NCI-H82 treated with DMSO at 0.1 percent for 48 hours (cell line): ENCODE data around the gene BICDL1.
A peak's percentile ranks its signal among the peaks of the same experiment; 100 is the strongest.
"Not testable (repeated sequence)": the region's sequence is repeated elsewhere in the genome, so short reads cannot be mapped to it uniquely, and the experiment has no call there.

Source experiments
- DNase-seq: peaks from one replicate; lab custom pipeline; 2025; ENCODE audit not compliant: unreplicated experiment; lab: John Stamatoyannopoulos, UW

BICDL1 gene, protein sequence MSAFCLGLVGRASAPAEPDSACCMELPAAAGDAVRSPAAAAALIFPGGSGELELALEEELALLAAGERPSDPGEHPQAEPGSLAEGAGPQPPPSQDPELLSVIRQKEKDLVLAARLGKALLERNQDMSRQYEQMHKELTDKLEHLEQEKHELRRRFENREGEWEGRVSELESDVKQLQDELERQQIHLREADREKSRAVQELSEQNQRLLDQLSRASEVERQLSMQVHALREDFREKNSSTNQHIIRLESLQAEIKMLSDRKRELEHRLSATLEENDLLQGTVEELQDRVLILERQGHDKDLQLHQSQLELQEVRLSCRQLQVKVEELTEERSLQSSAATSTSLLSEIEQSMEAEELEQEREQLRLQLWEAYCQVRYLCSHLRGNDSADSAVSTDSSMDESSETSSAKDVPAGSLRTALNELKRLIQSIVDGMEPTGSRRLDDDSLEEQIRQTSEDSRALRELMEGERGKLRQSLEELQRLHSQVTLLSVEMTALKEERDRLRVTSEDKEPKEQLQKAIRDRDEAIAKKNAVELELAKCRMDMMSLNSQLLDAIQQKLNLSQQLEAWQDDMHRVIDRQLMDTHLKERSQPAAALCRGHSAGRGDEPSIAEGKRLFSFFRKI

DNA sequence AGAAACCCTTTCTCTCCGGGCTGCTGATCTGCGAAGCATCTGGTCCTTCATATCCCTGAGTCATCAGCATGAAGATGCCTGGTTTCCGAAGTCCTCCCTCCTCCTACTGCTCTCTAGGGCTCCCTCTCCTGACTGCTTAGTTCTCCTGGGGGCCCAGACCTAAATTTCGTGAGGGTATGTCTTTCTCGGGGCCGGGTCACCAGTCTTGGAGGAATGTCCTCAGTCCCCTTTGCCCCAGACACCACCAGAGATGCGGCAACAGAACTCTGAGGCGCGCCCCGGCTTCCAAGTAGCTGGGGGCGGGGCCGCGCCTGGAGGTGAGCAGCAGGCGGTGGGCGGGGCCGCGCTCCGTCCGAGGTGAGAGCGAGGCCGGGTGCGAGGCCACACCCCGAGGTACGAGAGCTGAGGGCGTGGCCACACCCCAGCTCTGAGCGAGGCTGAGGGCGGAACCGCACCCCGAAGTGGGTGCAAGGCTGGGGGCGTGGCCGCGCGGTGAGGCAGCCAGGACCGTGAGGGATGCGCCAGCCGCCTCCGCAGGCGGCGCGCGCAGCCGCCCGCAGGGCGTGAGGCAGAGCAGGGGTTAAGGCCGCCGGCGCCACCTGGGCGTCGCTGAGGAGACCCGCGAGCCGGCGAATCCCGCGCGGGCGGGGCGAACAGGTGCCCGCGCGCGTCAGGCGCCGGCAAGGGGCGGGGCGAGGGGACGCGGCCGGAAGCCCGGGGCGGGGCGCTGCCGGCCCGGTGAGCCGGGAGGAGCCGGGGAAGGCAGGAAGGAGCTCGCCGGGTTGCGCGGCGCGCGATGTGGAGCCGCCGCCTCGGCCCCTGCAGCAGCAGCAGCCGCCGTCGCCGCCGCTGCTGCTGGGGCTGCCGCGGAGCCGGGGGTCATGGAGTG, at the start of gene BICDL1:
TSS of gene BICDL1 (plus strand) at position 765 of the 889 bp plus-strand sequence. CDS start 633 bp downstream, outside the sequence.
- peak; percentile 72 for DNase-seq

- DNase-seq = no peak
Measured at GRCh38 chr12:119940897-119941296, 48.1 kb upstream of the BICDL1 start.

DNA sequence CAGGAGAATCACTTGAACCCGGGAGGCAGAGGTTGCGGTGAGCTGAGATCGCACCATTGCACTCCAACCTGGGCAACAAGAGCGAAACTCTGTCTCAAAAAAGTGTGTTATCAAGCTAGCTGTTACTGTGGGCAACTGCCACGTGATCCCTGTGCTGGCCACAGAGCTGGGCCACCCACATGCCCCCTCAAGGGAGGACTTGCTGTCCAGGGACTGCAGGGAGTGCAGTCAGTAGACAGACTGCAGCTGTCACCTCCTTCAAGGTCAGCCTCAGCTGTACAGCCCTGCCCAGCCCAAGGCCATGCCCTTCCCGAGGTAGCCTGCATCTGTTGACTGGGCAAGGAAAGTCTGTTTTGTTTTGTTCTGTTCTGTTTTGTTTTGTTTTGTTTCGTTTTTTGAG, 46.6 kb upstream of the BICDL1 start:
- no peak for DNase-seq

GRCh38 chr12:119946213-119946612, 42.8 kb upstream of the BICDL1 start:
- DNase-seq = no peak

- DNase-seq = no peak
Measured at GRCh38 chr12:119949145-119949544, 39.9 kb upstream of the BICDL1 start.

DNA sequence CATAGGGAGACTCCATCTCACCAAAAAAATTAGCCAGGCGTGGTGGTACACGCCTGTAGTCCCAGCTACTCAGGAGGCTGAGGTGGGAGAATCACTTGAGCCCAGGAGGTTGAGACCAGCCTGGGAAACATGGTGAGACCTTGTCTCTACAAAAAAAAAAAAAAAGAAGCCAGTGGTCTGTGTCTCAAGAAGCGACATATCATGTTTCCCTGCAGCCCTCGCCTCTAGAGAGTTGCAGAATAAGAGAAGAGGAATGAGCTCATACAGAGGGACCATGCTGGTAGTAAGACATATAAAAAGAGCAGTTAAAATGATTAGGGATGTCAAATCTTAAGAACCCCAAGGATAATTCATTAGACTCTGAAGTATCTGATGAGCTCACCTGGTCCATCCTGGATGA, 39.4 kb upstream of the BICDL1 start:
- no peak for DNase-seq

DNA sequence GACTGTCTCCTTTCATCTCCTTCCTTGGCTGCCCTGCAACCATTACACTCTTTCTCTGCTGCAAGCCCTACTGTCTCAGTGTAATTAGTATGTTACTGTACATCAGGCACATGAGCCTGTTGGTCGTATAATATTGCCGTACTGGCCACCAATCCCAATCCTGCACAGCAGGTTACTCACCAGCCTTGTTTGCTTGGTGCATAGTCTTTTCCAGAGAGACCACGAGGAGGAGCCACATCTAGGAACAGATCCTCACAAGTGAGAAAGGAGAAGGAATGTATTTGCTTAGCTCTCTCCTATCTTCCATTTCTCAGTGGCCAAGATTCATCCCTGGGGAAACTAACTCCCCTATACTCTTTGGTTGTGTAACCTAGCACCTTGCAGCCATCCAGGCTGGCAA, 33.0 kb upstream of the BICDL1 start:
- no peak for DNase-seq

DNA sequence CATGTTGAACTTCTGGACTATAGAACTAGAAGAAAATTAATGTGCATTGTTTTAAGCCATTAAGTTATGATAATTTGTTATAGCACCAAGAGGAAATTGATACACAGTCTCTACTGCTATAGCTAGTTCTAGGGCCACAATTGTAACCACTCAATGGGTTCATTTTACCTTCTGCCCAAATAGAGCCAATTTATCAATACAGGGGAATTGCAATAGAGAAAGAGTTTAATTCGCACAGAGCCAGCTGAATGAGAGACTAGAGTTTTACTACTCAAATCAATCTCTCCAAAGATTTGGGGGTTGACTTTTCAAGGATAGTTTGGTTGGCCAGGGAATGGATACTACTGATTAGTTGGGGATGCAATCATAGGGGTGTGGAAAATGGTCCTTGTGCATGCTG, 31.9 kb upstream of the BICDL1 start:
- no peak for DNase-seq

GRCh38 chr12:119959435-119959834, 29.6 kb upstream of the BICDL1 start:
- DNase-seq = no peak

DNA sequence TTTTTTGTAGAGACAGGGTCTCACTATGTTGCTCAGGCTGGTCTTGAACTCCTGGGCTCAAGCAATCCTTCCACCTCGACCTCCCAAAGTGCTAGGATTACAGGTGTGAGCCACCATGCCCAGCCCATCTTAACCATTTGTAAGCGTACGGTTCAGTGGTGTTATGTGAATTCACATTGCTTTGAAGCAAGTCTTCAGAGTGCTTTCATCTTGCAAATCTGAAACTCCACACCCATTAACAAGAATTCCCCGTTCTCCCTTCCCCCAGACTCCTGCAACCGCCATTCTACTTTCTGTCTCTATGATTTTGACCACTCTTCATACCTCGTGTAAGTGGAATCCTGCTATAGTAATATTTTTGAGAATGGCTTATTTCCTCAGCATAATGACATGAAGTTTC, 24.9 kb upstream of the BICDL1 start:
- no peak for DNase-seq

DNA sequence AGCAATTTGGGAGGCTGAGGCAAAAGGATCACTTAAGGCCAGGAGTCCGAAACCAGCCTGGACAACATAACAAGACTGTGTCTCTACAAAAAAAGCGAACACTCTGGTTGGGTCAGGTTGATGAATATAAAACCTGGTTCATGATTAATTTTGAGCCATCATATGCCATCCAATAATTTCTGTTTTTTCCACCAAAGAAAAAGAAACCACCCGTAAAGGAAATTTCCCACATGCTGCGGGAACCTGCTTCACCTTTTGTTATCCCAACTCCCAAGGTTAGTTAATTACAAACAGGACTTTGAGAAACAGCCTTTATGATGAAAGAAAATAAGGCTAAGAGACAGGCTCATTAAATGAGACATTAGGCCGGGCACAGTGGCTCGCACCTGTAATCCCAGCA, 24.1 kb upstream of the BICDL1 start:
- no peak for DNase-seq

GRCh38 chr12:119980242-119980641, 8.8 kb upstream of the BICDL1 start:
- DNase-seq = no peak

DNA sequence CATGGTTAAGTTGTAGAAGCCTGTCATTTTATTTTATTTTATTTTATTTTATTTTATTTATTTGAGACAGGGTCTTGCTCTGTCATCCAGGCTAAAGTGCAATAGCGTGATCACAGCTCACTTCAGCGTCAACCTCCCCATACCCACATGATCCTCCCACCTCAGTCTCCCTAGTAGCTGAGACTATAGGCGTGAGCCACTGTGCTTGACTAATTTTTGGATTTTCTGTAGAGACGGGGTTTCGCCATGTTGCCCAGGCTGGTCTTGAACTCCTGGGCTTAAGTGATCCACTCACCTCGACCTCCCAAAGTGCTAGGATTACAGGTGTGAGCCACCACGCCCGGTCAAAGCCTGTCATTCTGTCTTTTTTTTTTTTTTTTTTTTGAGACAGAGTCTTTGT, 8.3 kb upstream of the BICDL1 start:
- not testable (repeated sequence) for DNase-seq

GRCh38 chr12:119989361-119989730, 310 bp downstream of the BICDL1 start:
- no peak for DNase-seq

DNA sequence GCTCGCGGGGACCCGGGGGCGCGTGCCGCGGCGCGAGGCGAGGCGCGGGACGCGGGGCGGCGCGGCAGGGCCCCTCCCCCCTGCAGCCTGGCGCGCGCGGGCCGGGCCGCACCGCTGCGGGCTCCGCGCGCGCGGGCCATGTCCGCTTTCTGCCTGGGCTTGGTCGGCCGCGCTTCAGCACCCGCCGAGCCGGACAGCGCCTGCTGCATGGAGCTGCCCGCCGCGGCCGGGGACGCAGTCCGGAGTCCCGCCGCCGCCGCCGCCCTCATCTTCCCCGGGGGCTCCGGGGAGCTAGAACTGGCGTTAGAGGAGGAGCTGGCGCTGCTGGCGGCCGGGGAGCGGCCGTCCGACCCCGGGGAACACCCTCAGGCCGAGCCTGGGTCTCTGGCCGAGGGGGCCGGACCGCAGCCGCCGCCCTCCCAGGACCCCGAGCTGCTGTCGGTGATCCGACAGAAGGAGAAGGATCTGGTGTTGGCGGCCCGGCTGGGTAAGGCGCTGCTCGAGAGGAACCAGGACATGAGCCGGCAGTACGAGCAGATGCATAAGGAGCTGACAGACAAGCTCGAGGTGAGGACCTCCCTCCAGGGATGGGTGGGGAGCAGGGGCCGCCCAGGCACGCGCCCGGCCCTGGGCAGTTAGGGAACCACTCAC, 820 bp downstream of the BICDL1 start:
- DNase-seq = no peak

- peak; percentile 43 for DNase-seq
Measured at GRCh38 chr12:119990382-119990874, 1.4 kb downstream of the BICDL1 start.

DNA sequence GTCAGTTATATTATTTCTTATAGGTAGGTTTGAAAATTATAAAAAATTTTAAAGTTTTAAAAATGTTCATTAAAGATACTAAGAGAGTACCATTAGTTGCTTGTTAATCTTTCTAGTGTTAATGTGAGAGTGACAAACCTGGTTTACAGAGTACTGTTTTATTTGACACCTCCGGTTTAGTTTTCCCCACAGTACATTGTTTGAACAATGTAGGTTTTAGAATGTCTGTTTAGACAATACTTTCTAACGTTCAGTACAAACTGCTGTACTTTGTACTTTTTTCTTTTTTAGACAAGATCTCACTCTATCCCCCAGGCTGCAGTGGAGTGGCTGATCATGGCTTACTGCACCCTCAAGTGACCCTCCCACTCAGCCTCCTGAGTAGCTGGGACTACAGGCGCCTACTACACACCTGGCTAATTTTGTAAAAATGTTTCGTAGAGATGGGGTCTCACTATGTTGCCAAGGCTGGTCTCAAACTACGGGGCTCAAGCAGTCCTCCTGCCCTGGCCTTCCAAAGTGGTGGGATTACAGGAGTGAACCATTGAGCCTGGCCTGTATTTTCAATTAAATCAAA, 3.2 kb downstream of the BICDL1 start:
- DNase-seq = no peak

DNA sequence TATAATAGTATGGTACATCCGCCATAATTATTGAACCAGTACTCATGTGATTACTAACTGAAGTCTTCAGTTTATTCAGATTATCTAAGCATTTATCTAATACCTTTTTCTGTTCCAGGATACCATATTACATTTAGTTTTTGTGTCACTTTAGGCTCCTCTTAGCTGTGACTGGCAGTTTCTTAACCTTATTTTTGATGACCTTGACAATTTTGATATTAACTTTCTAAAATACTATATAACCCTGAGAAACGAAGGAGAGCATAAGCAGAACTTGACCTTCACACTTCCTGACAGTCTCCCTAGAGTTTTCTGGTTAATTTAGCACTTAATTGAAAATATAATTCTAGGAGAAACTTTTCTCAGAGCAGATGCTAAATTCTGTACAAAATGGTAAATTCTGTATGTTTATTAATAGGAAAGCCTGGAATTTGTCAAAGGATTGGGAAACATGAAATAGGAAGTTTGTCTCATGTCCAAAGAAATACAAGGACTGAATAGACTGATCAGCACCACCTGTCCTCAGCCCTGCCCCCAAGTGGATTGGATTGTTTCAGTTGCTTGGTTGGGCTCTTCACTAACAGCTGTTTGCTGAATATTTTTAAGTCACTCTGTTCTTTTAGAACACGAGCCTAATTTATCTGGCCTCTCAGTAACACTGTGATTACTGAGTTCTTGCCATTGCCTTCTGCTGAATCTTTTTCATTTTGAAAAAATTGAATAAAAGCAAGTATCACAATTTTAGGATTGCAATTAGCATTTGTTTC, 6.0 kb downstream of the BICDL1 start:
- DNase-seq = no peak

DNA sequence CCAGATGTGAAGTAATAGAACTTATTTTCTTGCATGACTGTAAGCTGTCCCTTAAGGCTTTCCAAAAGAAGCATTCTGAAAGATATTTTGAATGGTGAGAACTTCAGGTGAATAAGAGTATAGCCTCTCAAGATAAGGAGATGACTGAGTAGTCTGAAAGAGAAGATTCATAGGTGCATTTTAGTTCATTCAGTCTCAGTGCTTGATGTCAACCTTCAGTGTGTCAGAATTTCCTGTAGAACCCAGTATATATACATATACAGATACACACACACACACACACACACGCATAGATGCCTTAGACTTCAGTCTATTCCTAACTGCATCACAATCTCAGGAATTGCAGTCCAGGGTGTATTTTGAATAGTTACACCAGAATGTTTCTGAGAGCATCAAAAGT, 7.4 kb downstream of the BICDL1 start:
- no peak for DNase-seq
